K562 (cell line): ENCODE measurements around the gene ACSS2. TPM values are rescaled to one million over a fixed set of nuclear protein-coding genes. Genes with fewer than 3 reads are reported as not detected.

Experiments
- C11orf30 ChIP-seq: fragments of 450-650 bp; IDR thresholded peaks from 2 replicates; pipeline ENCODE4 v1.6.1; 2016; ENCODE audit warnings: low read depth, mild to moderate bottlenecking
- KAT2B ChIP-seq: IDR thresholded peaks from one replicate; pipeline ENCODE4 v1.6.1; 2012; ENCODE audit warnings: low read depth, mild to moderate bottlenecking, control low read depth, inconsistent platforms, low read length, moderate library complexity
- MAX ChIP-seq: sonication (generic); formaldehyde crosslinking; IDR thresholded peaks from 2 replicates; pipeline ENCODE4 v1.9.0; 2022; ENCODE audit warnings: mild to moderate bottlenecking, missing genetic modification reagents
- NKRF ChIP-seq: fragments of 450-650 bp; IDR thresholded peaks from 2 replicates; pipeline ENCODE4 v1.6.1; 2016; ENCODE audit warnings: borderline replicate concordance
- RBBP5 ChIP-seq: fragments of 200-600 bp; sonication (generic); IDR thresholded peaks from 2 replicates; pipeline ENCODE4 v1.6.1; 2012; ENCODE audit warnings: borderline replicate concordance, mild to moderate bottlenecking, low read length, control low read depth, inconsistent platforms; ENCODE audit not compliant: insufficient read depth, poor library complexity, severe bottlenecking
- SETDB1 ChIP-seq: IDR thresholded peaks from one replicate; pipeline ENCODE4 v1.6.1; 2012; ENCODE audit warnings: low read length, control low read depth, inconsistent platforms
- SMAD2 ChIP-seq: fragments of 150-350 bp; IDR thresholded peaks from 2 replicates; pipeline ENCODE4 v1.6.1; 2014; ENCODE audit warnings: low read depth, mild to moderate bottlenecking, low read length
- SMC3 ChIP-seq: conservative IDR thresholded peaks from 2 replicates; pipeline ENCODE4 v1.6.1; 2011; ENCODE audit warnings: low read depth, low read length, improper control_type of control experiment; ENCODE audit not compliant: insufficient read depth
- THRAP3 ChIP-seq: fragments of 450-650 bp; IDR thresholded peaks from 2 replicates; pipeline ENCODE4 v1.6.1; 2016; ENCODE audit warnings: mild to moderate bottlenecking, inconsistent platforms, borderline replicate concordance
- TSC22D4 ChIP-seq: fragments of 450-650 bp; IDR thresholded peaks from 2 replicates; pipeline ENCODE4 v1.6.1; 2016; ENCODE audit warnings: missing genetic modification characterization, missing biosample characterization, control low read depth
- ZBTB12 ChIP-seq: fragments of 250-450 bp; sonication (Bioruptor Pico); IDR thresholded peaks from 2 replicates; pipeline ENCODE4 v1.4.0; 2020
- ZBTB33 ChIP-seq: sonication (generic); formaldehyde crosslinking; IDR thresholded peaks from 2 replicates; pipeline ENCODE4 v1.8.1; 2023; ENCODE audit warnings: mild to moderate bottlenecking, missing genetic modification reagents
- ZNF184 ChIP-seq: sonication (generic); formaldehyde crosslinking; IDR thresholded peaks from 2 replicates; pipeline ENCODE4 v1.5.0; 2020; ENCODE audit warnings: missing genetic modification reagents
- ZNF212 ChIP-seq: fragments of 450-650 bp; formaldehyde crosslinking; IDR thresholded peaks from 2 replicates; pipeline ENCODE4 v1.4.0; 2020; ENCODE audit warnings: mild to moderate bottlenecking
- ZNF699 ChIP-seq: fragments of 250-450 bp; sonication (Bioruptor Pico); IDR thresholded peaks from 2 replicates; pipeline ENCODE4 v1.8.0; 2021; ENCODE audit warnings: mild to moderate bottlenecking, moderate library complexity; ENCODE audit not compliant: insufficient replicate concordance
- ZSCAN32 ChIP-seq: fragments of 450-650 bp; formaldehyde crosslinking; IDR thresholded peaks from 2 replicates; pipeline ENCODE4 v1.4.0; 2020; ENCODE audit warnings: mild to moderate bottlenecking, moderate library complexity
- polyA plus RNA-seq, 8 experiments: library from polyadenylated mRNA; depleted of rRNA in 4 of 8; stranded (reverse) in 5 of 8; unstranded in 3 of 8; fragments of >200 nt; fragmentation: Nextera tagmentation in 2 of 8; fragmentation: Illumina TruSeq in 1 of 8; extraction: Ambion mirVana in 2 of 8; extraction: Trizol in 1 of 8; gene quantifications; 2 replicates each; pipeline versions ENCODE4 v1.2.1 to v1.2.3, GENCODE V29; 2011 to 2014; ENCODE audit warnings: inconsistent platforms in 1 of 8, missing spikeins in 1 of 8
- total RNA-seq, 7 experiments: library from RNA; depleted of rRNA in 6 of 7; stranded (reverse); fragments of >200 nt in 6 of 7; fragmentation: Illumina TruSeq in 2 of 7; extraction: Trizol in 2 of 7; gene quantifications; 2 replicates each; pipeline versions ENCODE4 v1.2.1 to v1.2.3, GENCODE V29; 2011 to 2021; ENCODE audit warnings: low replicate concordance in 1 of 7
- TF ChIP-seq, protein P1 (sequence below), 2 experiments: fragments of 450-650 bp; IDR thresholded peaks; 2 replicates each; pipeline ENCODE4 v1.6.1; 2018; ENCODE audit warnings: mild to moderate bottlenecking in 2 of 2, low read depth in 1 of 2; ENCODE audit not compliant: partially characterized antibody in 2 of 2

Gene ACSS2
- total and polyA plus RNA-seq, 9 of the 15 experiments (the other 6 are each of a cell fraction or from before 2014, with no cell fraction given), result 21.9 to 246 (median 66.2) TPM

DNA sequence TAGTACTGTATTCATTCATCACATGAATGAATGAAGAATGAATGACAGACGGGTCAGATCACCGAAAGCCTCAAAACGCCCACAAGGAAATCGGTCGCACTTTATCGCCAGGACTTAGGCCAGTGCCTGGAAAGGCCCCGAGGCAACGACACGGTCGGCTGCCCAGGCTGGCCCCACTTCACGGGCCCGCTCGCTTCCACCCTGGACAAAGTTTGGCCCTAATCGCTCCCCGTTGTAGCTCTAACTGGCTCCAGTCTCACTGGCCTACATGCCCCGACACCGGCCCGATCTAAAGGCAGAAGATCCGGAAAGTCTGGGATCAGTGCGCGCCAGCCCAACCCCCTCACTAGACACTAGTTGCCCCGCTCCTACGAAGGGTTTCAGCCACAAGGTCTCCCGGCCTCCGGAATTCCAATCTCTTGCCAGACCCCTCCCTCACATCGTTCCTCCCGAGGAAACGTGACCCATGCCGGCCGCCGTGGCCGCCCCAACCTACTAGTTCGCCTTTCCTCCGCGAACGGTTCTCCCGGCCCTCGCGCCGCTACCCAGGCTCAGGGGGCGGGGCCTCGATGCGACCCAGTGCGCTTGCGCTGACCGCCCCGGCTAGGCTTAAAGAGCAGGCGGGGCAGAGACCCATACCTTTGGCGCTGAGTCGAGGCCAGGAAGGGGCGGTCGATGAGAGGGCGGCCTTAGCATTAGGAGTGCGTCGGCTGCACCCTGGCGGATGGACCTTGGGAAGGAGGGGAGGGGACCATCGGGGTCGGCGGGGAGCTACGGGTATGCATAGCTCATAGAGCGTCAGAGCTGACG lies 79.0 kb downstream of the ACSS2 start, which contains the start of the genes GSS and MYH7B (continued):
- TF ChIP-seq MAX (CRISPR knock-in tag) (peak; percentile 82), ZBTB12 (CRISPR knock-in tag) (no peak), ZSCAN32 (no peak), C11orf30 (peak; percentile 25; the same call in 1 of the 2 replicates), RBBP5 (peak; percentile 80), THRAP3 (no peak), SETDB1 (no peak), NKRF (peak; percentile 85; the same call in 1 of the 2 replicates), ZNF212 (no peak), SMAD2 (no peak), ZBTB33 (no peak), KAT2B (no peak), ZNF184 (CRISPR knock-in tag) (no peak), TSC22D4 (tag) (no peak), ZNF699 (CRISPR knock-in tag) (no peak), SMC3 (peak; percentile 50; the same call in 1 of the 2 replicates)
- TF ChIP-seq, protein P1, sequence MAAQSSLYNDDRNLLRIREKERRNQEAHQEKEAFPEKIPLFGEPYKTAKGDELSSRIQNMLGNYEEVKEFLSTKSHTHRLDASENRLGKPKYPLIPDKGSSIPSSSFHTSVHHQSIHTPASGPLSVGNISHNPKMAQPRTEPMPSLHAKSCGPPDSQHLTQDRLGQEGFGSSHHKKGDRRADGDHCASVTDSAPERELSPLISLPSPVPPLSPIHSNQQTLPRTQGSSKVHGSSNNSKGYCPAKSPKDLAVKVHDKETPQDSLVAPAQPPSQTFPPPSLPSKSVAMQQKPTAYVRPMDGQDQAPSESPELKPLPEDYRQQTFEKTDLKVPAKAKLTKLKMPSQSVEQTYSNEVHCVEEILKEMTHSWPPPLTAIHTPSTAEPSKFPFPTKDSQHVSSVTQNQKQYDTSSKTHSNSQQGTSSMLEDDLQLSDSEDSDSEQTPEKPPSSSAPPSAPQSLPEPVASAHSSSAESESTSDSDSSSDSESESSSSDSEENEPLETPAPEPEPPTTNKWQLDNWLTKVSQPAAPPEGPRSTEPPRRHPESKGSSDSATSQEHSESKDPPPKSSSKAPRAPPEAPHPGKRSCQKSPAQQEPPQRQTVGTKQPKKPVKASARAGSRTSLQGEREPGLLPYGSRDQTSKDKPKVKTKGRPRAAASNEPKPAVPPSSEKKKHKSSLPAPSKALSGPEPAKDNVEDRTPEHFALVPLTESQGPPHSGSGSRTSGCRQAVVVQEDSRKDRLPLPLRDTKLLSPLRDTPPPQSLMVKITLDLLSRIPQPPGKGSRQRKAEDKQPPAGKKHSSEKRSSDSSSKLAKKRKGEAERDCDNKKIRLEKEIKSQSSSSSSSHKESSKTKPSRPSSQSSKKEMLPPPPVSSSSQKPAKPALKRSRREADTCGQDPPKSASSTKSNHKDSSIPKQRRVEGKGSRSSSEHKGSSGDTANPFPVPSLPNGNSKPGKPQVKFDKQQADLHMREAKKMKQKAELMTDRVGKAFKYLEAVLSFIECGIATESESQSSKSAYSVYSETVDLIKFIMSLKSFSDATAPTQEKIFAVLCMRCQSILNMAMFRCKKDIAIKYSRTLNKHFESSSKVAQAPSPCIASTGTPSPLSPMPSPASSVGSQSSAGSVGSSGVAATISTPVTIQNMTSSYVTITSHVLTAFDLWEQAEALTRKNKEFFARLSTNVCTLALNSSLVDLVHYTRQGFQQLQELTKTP (IDR thresholded peaks at IDR 0.05; ENCODE audit: low read depth in 1 of 2, partially characterized antibody in 2 of 2), result peak in 1 of 2 experiments; percentile 49
